ENCODE data around the gene PDLIM4.

- TF ChIP-seq CTCF (IDR thresholded peaks at IDR 0.05) (no peak), POLR2A (IDR thresholded peaks at IDR 0.05) (no peak)
Observed at GRCh38 chr5:132309679-132310078, 52.2 kb downstream of the PDLIM4 start.

All from heart left ventricle (tissue), 13 donors.